Head of caudate nucleus (tissue), 42 donors: Measurements from ENCODE around the gene B3GAT2.

ENCODE experiments used
- DNase-seq, 42 donors: peaks; one replicate each; pipeline versions ENCODE4 v3.0.0 to v3.0.0-alpha.2; 2020 to 2021; ENCODE audit warnings: mixed read lengths in 7 of 42
- intact Hi-C: fragments of 100-400 bp; cut with DNase I; formaldehyde crosslinking; loops from one replicate; pipeline ENCODE4 v1.15.0; 2022

Gene B3GAT2

DNA sequence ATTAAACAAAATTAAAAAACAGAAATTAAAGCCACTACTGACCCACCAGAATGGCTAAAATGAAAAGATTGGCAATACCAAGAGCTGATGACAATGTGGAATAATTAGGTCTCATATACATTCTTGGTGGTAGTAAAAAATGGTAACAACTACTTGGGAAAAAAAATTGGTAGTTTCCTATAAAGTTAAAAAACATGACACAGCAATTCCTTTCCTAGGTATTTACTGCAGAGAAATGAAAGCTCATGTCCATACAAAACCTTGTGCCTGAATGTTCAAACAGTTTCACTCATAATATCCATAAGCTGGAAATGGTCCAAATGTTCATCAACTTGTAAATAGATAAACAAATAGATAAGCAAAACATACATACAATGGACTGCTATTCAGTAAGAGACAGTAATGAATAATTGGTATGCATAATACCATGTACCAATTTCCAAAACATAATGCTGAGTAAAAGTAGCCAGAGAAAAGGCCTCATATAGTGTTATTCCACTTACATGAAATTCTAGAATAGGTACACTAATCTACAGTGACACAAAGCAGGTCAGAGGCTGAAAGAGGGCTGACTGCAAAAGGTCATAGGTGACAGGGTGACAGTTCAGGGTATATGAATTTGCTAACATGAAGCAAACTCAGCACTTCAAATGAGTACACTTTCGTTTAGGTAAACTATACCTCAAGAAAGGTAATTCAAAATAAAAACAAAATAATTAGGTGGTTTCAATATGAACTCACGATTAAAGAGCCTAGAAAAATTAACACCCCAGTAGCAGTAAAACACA lies 53.0 kb downstream of the B3GAT2 start:
- intact Hi-C loops = no loop called here
- no peak for DNase-seq

GRCh38 chr6:70901324-70901723 lies 55.5 kb downstream of the B3GAT2 start:
- intact Hi-C loops = no loop called here
- DNase-seq = no peak

DNA sequence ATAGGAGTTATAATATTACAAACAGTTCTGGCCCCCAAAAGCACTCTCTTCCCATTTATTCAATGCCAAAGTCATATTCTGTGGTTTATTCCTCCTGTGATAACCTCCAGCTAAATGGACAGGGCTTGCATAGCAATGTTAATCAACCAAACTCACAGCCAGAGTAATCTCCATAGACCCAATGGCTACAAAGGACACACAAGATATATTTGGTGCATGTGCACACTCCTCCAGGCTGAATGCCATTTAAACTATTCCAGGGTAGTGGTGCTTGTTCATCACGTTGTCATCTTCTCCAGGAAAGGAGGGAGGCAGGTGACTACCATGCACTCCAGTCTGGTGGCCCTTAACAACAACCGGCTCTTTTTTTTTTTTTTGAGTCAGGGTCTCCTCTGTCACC lies 56.8 kb downstream of the B3GAT2 start:
- no peak for DNase-seq
- intact Hi-C loops = no loop called here

DNA sequence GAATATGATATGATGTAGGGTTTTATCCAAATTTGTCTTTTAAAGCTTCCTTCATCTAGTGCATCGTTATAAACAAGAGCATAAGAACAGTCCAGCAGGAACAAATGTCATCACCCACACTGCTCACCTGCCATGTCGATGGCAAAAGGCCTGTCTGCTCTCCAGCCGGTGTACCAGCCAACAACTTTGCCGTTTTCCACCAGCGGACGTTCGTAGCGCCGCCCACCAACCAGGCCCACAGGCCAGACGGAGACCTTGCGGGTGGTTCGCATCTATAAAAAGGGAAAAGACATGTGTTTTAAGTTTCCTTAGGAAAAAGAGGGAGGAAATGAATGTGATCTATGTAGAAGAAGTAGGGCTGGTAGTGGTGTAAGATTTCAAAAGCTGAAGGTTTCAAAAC lies 62.9 kb downstream of the B3GAT2 start:
- intact Hi-C loops = no loop called here
- no peak for DNase-seq

- intact Hi-C loops = no loop called here
Measured at GRCh38 chr6:70889270-70889669, 67.6 kb downstream of the B3GAT2 start.

DNA sequence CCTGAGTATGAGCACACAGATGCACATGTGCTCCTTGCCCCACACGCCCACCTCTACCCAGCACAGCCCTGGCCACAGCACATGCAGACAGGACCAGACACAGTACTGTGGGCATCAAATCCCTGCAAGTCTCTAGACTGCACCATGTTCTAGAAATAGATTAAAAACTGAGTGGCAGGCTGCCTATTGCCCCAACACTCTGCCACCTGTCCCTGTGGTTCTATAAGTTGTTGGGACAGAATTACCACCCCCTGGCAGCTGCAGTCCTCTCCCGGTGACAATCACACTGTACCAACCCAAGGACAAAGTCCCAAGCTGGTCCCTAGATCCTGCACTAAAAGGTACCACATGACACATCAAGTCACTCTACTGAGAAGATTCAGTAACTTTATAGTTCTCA lies 70.2 kb downstream of the B3GAT2 start:
- DNase-seq = no peak
- intact Hi-C loops = no loop called here

More at GRCh38 chr6:70889270-70889669, 67.6 kb downstream of the B3GAT2 start:
- DNase-seq = peak in 1 of 42 donors; percentile 11

DNA sequence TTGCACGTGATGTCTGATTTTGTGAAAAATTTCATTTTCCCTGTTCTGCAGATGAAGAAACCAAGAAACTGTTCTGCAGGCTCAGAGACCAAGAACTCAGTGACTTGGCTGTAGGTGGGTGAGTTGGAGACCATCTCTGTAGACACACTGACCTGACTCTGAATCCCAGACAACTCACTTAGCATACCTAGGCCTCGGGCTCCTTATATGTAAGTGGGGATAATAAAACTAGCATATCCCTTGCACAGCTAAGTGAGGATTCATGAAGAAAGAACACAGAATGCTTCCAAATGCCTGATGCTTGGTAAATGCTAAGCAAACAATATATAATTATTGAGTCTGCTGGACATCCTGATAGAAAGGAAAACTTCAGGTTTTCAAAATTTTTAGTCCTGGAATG lies 70.8 kb downstream of the B3GAT2 start:
- intact Hi-C loops = no loop called here
- no peak for DNase-seq

DNA sequence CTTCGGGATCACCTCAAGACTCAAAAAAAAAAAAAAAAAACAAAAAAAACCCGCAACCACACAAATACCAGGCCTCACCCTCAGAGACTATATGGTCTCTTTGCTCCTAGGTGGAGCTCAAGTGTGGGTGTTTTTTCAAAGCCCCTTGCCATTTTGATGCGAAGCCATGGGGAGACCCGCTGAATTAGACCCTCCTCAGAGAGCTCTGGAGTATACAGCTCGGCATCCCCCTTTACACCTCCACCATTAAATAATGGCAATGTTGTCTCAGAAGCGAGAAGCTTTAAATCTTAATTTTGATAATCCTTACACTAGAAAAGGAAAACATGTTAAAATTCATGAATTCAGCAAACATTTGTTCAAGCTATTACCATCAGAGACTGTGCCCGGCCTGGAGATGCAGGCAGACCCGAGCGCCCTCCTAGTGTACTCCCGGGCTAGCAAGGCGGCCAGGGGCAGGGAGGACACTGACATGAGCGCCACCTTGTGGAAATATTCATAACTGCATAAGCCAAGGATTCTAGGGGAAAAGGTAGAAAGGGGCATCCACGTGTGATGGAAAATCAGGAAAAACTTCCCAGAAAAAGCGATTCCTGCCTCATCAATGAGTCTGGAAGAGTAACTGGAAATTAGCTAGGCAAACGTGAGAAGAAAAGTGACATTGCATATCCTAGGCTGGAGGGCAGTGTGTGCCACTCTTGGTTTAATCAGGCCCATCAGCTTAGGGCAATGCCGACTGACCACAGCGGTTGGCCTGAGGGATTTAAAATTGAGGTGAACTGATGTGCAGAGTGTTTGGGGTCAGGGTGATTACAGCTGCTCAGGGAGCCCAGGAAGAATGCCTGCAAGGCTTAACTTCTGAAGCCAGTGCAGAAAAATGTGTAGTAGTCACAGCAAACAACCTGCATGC lies 72.5 kb downstream of the B3GAT2 start:
- intact Hi-C loops = loop anchor here (5.0 kb wide), 1 partner anchor 177 kb away; no protein-coding TSS in a partner anchor

GRCh38 chr6:70879496-70879895 lies 77.4 kb downstream of the B3GAT2 start:
- intact Hi-C loops = no loop called here

More for the DNA sequence above, 72.5 kb downstream of the B3GAT2 start:
- peak in 41 of 42 donors; percentile 12 to 88 (median 66) for DNase-seq

GRCh38 chr6:70874181-70874913 lies 82.5 kb downstream of the B3GAT2 start:
- intact Hi-C loops = no loop called here
- DNase-seq = no peak

More at GRCh38 chr6:70879496-70879895, 77.4 kb downstream of the B3GAT2 start:
- no peak for DNase-seq

GRCh38 chr6:70872469-70872868 lies 84.4 kb downstream of the B3GAT2 start:
- no peak for DNase-seq
- intact Hi-C loops = no loop called here

- DNase-seq = no peak
- intact Hi-C loops = no loop called here
Measured at GRCh38 chr6:70864401-70864800, 92.5 kb downstream of the B3GAT2 start.

- no peak for DNase-seq
- intact Hi-C loops = no loop called here
Measured at GRCh38 chr6:70863343-70863742, 93.5 kb downstream of the B3GAT2 start.

GRCh38 chr6:70860920-70861319 lies 95.9 kb downstream of the B3GAT2 start:
- no peak for DNase-seq
- intact Hi-C loops = no loop called here

DNA sequence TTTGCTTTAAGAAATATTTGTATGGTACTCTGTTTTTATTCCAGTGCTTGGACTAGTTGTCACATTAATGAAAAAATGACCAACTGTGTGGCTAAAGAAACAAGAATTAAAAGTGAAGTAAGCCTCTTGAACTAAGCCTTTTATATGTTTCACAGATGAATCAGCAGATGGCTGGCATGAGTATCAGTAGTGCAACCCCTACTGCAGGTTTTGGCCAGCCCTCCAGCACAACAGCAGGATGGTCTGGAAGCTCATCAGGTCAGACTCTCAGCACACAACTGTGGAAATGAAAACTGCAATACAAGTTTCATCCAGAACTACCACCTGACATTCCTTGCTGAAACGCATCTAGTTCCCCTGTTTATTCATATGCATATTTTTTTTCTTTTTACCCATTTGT lies 96.8 kb downstream of the B3GAT2 start:
- no peak for DNase-seq
- intact Hi-C loops = no loop called here

DNA sequence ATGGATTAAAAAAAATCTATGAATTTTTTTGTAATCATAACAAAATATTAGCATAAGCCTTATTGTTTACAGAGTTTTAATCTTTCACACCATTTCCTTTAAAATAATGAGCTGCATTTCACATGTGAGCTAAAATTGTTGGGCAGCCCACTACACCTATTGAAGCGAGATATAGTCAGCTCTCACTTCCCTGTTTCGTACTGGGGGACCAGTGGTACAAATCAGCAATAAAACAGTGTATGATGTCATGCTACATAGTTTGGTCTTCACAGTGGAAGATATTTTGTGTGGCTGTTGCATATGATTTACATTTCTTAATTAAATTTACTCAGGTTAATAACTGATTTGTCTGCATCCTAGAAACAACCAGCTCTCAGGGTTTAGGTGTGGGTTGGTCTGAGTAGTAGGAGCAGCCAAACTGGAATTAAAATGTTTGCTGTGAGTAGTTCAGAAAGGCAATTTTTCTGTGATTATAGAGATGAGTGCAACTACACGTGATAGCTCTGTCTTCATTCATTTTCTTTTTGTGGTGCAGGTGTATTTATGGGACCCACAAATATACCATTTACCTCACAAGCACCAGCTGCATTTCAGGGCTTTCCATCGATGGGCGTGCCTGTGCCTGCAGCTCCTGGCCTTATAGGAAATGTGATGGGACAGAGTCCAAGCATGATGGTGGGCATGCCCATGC lies 99.3 kb downstream of the B3GAT2 start:
- intact Hi-C loops = no loop called here
- DNase-seq = no peak

DNA sequence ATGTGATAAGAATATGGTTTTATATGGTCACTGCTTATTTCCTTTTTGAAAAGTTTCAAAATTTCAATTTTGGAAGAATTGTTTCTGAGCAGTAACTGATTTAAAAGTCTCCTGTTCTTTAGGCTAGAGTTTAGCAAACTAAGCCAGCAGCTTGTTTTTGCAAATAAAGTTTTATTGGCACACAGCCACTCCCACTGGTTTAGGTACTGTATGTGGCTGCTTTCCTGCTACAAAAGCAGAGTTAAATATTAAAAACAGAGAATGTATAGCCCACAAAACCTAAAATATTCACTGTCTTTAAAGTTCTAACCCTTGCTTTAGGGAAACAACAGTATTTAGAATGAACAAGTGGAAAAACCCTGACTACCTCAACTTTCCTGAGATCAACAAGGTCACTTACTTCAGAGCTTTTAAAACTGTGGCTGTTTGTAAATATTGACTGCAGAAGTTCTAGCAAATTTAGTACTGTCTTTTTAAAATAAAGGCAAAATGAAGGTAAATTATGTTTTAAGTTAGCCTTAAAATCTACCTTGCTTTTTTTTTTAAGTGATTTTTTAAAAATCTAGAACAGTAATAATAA lies 104.1 kb downstream of the B3GAT2 start:
- intact Hi-C loops = no loop called here
- DNase-seq = no peak

GRCh38 chr6:70849348-70850069 lies 107.4 kb downstream of the B3GAT2 start:
- intact Hi-C loops = no loop called here
- no peak for DNase-seq
